A172 (cell line): ENCODE data around the gene KCTD1. TPM values are rescaled to one million over a fixed set of nuclear protein-coding genes. Genes with fewer than 3 reads are reported as not detected.
"Not testable (repeated sequence)": the region's sequence is repeated elsewhere in the genome, so short reads cannot be mapped to it uniquely, and the experiment has no call there.

Experiments
- DNase-seq: peaks from one replicate; pipeline ENCODE4 v3.0.0-alpha.2; 2015; ENCODE audit warnings: low spot score
- total RNA-seq: library from RNA; depleted of rRNA; stranded (reverse); fragments of >200 nt; shearing (Covaris generic); gene quantifications from 2 replicates; pipeline ENCODE4 v1.2.3, GENCODE V29; 2014

Gene KCTD1
- total RNA-seq, 1 experiment from 2014 or later, result 12.3 TPM

- no peak for DNase-seq
Measured at GRCh38 chr18:26457611-26458353, 90.6 kb downstream of the KCTD1 start.

- DNase-seq, result no peak
Measured at GRCh38 chr18:26457195-26457594, 91.2 kb downstream of the KCTD1 start.

DNA sequence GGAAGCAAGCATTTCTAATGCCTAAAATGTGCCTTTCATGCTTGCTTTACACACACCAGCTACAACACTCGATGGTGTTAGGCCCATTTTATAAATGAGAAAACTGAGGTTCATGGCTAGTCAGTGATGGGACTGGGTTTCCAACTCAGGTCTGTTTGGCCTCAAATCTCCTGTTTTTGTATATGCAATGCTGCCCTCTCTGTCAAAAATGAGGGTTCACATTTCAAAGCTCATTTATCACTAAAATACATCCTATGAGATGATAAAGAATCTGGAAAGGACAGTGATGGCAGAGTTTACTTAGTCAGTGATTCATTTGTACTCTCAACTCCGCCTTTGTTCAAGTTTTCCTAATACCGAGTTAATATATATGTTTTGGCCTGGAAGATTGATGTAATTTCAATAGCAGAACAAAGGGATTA lies 92.3 kb downstream of the KCTD1 start:
- no peak for DNase-seq

- DNase-seq, result no peak
Measured at GRCh38 chr18:26455639-26456038, 92.7 kb downstream of the KCTD1 start.

DNA sequence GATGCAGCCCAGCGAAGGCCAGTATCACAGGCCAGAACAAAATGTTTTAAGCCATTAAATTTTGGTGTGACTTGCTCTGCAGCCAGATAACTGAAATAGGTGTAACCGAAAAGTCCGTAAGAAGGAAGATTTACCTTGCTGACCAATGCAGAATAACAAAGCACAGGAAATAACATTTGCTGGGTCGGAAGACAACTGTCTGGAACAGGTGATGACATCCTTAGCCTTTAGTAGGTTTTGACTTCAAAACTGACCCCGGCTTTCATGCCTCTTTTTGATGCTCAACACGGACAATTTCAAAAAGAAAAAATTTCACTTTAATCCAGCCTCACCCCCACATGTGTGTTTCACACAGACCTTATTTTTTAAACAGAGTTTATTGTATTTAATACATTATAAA lies 93.7 kb downstream of the KCTD1 start:
- no peak for DNase-seq

DNA sequence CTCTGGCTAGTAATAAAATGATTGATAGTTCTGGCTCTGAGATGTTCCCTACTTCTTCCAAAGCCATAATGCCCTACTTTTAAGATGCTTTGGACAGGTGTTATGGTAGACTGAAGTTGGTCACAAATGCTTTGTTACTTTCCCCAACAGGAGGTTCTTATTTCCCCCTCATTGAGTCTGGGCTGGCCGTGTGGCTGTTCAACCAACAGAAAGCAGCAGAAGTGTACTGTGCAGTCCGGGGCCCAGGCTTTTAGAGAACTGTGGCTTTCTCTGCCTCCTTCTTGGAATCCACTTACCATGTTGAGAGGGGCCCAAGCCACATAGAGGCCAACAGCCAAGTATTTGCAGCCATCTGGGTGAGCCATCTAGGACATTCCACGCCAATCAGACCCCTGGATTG lies 94.2 kb downstream of the KCTD1 start:
- DNase-seq, result no peak

DNA sequence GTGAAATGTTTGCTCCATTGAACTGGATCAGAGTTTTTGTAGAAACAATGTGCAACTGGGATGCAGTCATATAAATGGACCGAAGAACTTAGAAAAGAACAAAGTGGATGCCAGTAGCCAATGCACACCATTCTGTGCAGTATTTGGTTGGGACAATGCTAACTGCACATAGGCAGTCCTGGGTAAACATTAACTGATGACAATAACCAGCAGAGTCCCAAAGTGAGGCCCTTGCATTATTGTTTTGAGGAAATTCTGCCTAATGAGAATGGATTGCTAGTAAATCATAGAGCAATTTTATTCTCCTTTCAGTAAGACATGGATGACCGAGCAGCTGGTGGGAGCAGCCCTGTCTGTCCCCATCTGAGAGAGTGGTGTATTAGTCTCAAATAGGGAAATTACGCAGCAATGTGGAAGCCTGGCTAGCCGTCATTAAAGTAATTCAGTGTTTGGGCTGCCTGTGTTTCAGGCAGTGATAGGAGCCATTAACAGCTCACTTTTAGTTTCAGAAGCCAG lies 94.9 kb downstream of the KCTD1 start:
- DNase-seq, result no peak

- DNase-seq, result no peak
Measured at GRCh38 chr18:26450989-26451682, 97.2 kb downstream of the KCTD1 start.

DNA sequence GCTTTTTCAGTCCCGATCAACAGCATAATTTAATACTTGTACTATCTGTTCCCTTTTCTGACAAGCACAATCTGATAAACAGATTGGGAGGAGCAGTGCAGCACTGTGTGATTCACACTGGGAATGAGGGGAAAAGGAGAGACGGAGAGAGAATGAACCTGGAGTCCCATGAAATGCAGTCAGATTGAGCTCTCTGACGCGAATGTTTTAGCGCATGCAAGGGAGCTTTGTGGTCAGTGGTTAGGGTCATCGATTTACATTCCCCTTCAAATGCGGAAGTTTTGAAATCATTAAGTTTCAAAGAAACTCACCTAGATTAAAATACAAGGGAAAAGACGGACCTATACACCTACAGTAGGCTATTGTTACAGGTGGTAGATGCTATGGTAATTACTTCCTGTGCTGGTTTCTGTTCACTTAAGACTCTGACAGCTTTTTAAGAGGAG lies 99.6 kb downstream of the KCTD1 start:
- no peak for DNase-seq

- no peak for DNase-seq
Measured at GRCh38 chr18:26443853-26444252, 104.5 kb downstream of the KCTD1 start.

DNA sequence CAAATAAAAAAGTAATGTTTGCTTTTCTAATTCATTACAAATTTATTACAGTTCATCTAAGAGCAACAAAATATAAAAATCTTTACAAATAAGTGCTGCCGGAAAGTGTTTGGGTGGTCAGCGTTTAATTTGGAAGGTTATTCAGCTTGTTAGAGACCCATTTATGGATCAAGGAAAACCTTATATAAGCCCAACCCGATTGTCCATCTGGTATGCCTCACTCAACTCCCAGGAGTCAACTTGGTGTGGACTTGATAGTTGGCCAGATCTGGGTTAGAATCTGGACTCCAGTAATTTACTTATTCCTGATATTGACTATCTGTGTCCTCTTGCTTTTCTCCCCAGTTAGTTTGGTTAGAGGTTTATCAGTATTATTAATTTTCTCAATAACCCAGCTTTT lies 106.2 kb downstream of the KCTD1 start:
- no peak for DNase-seq

DNA sequence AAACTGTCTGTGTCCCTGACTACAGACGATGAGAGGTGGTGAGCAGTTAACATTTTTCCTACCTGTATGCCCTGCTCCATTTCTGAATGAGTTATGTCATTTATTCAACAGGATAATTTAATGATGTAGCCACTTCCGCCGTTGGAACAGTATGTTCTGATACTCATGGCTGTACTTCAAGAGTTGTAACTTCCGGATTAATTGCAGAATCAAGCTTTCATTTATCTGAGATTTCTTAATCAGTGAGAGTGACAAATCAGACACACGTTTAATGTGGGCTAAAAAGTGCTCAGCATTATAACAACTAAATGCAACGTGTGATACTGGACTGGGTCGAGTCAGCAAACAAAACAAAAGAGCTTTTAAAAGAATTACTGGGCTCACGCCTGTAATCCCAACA lies 107.7 kb downstream of the KCTD1 start:
- DNase-seq, result no peak

- no peak for DNase-seq
Measured at GRCh38 chr18:26439537-26439936, 108.8 kb downstream of the KCTD1 start.

- DNase-seq, result no peak
Measured at GRCh38 chr18:26438980-26439379, 109.4 kb downstream of the KCTD1 start.

DNA sequence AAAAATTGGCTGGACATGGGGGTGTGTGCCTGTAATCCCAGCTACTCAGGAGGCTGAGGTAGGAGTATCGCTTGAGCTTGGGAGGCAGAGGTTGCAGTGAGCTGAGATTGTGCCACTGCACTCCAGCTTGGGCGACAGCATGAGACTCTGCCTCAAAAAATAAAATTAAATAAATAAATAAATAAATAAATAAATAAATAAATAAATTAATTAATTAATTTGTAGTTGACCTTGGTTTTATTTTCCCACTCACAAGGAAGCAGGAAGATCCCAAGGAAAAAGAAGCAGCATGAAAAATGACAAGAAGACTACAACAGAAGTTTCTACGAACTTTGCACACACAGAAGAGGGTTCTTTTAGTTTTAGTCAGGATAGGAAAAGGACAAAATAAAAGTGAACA lies 110.7 kb downstream of the KCTD1 start:
- not testable (repeated sequence) for DNase-seq

GRCh38 chr18:26436176-26437051 lies 111.9 kb downstream of the KCTD1 start:
- peak; percentile 62 for DNase-seq

DNA sequence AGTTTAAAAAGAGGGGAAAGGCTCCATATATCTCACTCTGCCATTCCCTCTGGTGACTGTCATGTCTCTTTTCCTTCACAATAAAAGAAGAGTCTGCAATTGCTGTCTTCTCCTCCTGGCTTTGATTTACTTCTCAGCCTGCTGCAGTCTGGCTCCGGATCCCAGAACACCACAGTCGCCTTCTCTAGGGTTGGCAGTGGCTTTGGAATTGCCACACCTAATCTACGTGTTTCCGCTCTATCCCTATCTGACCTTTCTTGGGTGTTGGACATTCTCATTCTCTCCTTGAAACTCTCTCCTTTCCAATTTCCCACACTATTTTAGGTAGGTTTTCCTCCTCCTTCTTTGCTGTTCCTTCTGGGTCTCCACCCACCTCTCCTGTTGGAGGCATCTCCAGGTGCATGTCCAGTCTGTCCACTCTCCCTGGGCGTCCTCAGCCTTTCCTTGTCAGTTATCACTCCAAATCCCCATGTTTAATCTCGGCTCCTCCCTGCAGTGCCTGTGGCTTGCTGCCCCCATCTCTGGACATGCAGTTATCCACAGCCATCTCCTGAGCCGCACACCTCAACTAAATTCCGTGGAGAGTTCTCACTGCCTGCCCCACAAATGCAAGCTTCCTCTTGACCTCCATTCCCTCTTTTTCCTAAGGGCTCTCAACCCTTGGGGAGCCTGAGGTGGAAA lies 112.8 kb downstream of the KCTD1 start:
- no peak for DNase-seq

DNA sequence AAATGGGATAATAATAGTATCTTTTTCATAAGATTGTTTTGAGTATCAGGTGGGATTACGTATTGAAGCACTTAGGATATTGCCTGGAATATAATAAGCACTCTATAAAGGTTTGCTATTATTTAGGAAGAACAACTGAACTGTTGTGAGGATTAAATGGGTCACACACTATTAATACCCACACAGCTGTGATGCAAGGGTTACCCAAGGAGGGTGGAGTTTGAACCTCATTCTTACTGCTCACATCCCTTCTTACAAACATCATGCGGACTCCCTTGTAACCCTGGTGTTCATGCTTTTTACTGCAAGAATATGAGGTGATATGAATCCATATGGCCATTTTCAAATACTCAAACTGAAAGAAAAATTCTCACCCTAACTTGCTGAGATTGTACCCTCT lies 113.5 kb downstream of the KCTD1 start:
- no peak for DNase-seq

DNA sequence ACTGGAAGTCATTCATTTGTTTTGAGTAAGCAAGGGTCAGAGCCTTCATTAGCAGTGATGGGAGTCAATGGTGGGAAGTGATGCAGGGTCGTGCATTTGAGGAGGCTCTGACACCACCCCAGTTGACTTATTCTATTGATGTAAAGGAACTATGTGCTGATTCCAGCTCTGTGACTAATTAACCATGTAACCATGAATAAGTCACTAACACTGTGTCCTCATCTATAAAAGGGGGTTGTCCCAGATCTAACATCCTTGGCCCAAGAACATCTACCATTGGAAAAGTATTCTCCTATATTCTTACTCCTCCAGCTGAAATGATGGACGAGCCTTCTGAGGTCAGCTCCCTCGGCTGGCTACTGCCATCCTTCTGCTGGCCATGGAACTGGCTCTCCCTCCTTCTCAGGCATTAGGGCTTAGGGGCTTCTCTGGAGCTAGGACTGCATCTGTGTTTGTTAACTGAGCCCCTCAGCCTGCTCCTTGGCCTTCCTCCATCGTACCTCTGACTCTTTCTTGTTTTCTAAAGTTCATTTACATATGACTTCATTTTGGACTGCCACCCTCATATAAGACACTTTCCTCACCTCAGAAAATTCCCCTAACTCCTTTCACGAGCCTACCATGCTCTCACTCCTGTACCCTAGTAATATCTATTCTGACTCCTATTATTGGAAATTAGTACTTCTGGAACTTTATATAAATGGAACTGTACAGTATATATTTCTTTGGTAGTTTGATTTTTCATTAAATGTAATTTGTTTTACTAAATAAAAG lies 115.5 kb downstream of the KCTD1 start:
- no peak for DNase-seq

DNA sequence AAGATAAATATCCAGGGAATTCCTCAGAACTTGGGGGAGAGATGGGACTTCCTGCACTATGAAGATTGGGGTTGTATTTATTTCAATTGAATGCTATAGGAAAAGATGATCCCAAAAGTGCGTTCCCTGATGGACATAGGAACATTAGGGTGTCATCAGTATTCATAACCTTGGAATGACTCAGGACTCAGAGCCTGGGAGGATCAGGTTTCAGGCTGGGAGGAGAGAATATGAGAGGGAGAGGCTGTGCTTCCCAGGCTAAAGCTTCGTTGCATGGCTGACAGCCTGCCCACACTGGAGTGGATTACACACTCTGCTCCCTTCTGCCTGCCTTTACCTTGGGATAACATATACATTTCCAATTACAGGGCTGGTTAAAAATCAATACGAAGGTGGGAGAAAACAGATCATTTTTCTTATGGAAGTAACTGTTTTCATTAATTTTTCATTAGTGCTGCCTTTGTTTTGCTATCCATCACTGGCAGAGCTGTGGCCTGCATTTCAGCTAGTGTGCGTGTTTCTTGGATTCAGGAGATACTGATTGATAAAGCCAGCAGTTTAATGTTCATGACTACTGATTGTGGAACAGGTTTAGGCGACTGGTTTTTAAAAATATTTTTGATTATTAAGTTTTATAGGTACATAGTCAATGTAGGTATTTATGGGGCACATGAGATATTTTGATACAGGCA lies 118.7 kb downstream of the KCTD1 start:
- peak; percentile 79 for DNase-seq
